SK-N-SH treated with all-trans-retinoic acid at 6 μM for 48 hours (cell line): ENCODE data around the gene BRCA2.

Experiments used
- CSDC2 ChIP-seq: fragments of 250-450 bp; sonication (Bioruptor Pico); IDR thresholded peaks from 2 replicates; pipeline ENCODE4 v1.5.0; 2020; ENCODE audit warnings: mild to moderate bottlenecking, moderate library complexity
- ZC3H10 ChIP-seq: fragments of 250-450 bp; sonication (Bioruptor Pico); IDR thresholded peaks from 2 replicates; pipeline ENCODE4 v1.5.1; 2021; ENCODE audit warnings: mild to moderate bottlenecking, moderate library complexity
- ZFP3 ChIP-seq: fragments of 250-450 bp; sonication (Bioruptor Pico); IDR thresholded peaks from 2 replicates; pipeline ENCODE4 v1.5.0; 2020; ENCODE audit warnings: mild to moderate bottlenecking, moderate library complexity

- TF ChIP-seq CSDC2 (CRISPR knock-in tag) (no peak), ZC3H10 (CRISPR knock-in tag) (no peak), ZFP3 (CRISPR knock-in tag) (no peak)
These were observed 113.5 kb downstream of the BRCA2 start for GRCh38 chr13:32428581-32429432.
